Stimulated activated CD8-positive, alpha-beta memory T cell treated with anti-CD3 and anti-CD28 coated beads, Interleukin-4, amount 100 ng/mL, for 24 hours (primary cell): ENCODE measurements around the gene IL17F.
"Not testable (repeated sequence)": the region's sequence is repeated elsewhere in the genome, so short reads cannot be mapped to it uniquely, and the experiment has no call there.

Source experiments
- DNase-seq: peaks from one replicate; pipeline ENCODE4 v3.0.0-alpha.2; 2020; ENCODE audit warnings: low read depth

IL17F gene

GRCh38 chr6:52245425-52245824, 1.1 kb upstream of the IL17F start:
- no peak for DNase-seq

GRCh38 chr6:52243282-52243893, 912 bp downstream of the IL17F start:
- no peak for DNase-seq

DNA sequence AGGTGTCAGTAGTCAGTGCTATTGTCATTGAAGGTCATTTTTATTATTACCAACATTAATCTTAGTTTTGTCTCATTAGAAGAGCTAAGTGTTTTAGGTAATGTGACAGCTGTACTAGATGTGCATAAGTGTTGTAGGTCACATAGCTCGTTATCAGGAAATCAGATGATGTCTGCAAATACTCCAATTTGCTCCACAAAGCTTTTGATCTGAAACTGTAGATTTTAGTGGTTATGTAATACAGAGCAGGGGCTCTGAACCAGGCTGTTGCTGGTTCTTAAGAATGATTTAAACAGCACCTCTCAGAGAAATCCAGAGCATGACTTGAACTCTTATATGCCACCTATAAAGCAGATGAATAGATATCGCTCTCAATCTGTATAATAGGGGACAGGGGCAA, 2.5 kb downstream of the IL17F start:
- DNase-seq, result no peak

- no peak for DNase-seq
These were observed 10.1 kb downstream of the IL17F start for GRCh38 chr6:52233975-52234823.

DNA sequence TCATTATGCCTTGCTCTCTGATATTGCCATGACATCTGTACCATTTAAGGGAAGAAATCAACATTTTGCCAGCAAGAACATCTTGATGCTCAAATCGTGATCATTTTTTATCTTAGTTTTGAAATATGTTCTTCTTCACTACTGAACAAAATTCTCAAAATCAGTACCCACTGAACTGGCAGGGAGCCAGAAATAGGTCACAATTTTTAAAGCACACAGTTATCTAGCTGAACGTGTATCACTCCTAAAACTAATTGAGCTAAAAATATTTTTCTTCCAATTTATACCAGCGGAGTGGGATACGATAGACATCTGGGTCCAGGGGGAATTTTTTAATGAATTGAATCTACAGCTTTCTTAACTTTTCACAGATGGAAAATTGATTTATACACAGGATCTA, 11.3 kb downstream of the IL17F start:
- no peak for DNase-seq

GRCh38 chr6:52231406-52232127, 12.7 kb downstream of the IL17F start:
- no peak for DNase-seq

GRCh38 chr6:52230685-52231084, 13.6 kb downstream of the IL17F start:
- DNase-seq, result no peak

- DNase-seq, result peak; percentile 47
These were observed 16.8 kb downstream of the IL17F start for GRCh38 chr6:52227495-52227894.

DNA sequence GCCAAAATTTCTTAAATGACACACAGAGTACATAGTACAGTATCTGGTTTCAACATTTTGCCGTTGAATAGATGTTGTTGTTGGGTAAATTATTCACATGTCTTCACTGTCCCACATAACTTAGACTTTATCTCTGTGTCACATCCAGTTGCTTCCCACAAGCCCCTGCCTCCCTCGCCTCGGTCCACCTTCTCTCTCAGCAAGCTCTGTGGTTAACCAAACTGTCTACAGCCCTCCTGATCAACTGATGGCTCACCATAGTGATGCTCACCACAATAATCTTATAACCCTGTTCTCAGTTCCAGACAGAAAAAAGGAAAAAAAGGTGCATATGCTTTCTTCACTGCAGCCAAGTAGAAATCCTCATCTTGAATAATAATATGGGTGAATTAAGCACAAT, 23.0 kb downstream of the IL17F start:
- no peak for DNase-seq

DNA sequence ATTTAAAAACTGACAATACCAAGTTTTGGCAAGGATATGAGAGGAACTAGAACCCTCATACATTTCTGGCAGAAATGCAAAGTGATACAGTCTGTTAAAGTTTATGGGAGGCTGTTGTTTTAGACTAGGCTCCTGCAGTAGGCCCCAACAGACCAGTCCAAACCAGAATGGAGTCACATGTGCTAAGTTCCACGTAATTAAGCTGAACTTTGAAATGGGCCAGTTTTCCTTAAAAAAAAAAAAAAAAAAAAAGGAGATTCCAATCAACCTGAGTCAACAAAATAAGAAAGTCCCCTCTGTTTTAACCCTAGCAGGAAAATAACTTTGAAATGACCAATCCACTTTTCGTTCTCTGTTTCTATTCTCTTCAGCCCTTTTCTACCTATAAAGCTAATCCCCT, 26.5 kb downstream of the IL17F start:
- DNase-seq, result no peak

GRCh38 chr6:52216932-52217575, 27.2 kb downstream of the IL17F start:
- DNase-seq, result no peak

DNA sequence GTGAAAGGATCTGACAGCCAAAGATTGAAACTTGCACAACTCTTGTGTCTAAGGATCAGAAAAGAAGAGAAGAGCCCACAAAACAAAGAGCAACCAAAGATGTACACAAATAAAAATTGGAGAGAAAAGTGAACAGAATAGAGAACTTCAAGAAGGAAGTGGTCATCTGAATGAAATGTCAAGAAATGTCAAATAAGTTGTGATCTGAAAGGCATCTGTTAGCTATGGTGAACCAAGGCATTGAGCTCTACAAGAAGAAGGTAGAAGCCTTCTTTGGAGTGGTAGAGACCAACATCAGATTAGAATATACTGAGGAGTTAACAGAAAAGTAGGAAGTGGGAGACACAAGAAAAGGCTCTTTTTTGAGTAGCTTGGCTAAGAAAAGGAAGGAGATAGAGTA, 28.5 kb downstream of the IL17F start:
- no peak for DNase-seq

DNA sequence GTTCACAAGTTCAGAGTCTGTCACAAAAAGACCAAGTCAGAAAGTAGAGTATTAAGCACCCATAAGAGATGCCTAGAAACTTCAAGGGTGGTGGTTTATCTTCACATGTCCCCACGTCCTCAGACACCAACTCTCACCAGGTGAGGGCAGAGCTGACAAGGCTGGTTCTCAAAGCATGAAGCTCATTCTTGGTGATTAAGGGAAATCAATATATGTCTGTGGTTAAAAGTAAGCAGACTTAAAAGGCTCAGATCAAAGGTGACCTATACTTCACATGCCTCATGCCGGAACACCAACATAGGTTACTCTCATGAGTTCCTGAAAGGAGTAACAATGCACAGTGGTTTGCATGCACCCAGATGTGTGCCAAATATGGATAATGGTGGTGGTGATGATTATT, 31.2 kb downstream of the IL17F start:
- DNase-seq, result no peak

GRCh38 chr6:52210227-52210626, 34.1 kb downstream of the IL17F start:
- DNase-seq, result no peak

- DNase-seq, result no peak
These were observed 34.5 kb downstream of the IL17F start for GRCh38 chr6:52209770-52210169.

DNA sequence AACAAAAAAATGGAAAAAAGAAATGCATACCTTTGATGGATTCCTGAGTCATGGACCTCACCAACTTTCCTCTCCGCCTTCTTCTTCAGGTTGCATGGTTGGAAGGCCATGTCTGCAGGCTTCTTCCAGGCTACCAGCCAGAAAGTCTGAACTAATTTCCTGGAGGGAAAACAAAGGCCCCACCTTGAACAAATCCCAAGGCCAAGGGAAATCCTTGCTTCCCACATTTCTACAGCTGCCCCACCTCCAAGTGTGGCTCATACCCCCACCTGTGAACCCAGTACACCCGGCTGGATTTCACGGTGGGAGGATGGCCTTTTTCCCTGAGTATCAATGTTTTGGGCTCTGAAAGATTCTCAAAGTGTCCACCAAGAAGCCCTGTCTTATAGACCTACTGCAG, 35.7 kb downstream of the IL17F start:
- DNase-seq, result no peak

GRCh38 chr6:52207066-52207465, 37.2 kb downstream of the IL17F start:
- no peak for DNase-seq

GRCh38 chr6:52201493-52201892, 42.8 kb downstream of the IL17F start:
- no peak for DNase-seq

GRCh38 chr6:52201046-52201445, 43.3 kb downstream of the IL17F start:
- no peak for DNase-seq

DNA sequence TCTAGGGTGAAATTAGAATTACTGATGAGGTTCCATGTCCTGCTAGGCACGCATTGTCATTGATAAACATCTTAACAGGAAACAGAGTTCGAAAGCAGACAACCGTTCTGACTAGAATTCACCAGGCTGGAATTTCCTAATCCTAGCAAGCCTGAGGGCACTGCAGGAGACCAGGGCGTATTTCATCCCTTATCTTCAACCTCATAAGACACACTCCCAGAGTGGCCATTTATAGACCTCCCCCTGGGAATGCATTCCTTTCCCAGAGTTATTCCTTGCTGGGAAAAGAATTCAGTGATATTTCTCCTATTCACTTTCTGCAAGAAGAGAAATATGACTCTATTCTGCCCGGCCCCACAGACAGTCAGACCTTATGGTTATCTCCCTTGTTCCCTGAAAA, 44.2 kb downstream of the IL17F start:
- DNase-seq, result not testable (repeated sequence)

DNA sequence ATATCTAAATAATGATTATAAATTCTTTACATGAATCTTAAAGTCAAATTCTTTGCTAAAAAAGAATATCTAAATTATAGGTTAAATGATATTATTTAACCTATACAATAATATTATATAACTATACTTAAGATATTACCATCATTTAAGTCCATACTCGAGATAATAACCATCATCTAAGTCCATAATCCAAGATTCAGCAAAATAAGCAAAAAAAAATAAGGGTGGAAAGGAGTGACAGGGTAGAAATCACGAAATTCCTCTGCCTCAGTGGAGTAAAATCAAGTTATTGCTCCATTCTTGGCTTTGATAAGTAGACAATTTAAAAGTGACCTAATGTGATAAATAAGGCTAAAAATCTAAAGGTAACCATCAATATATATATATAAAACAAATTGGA, 48.4 kb downstream of the IL17F start:
- no peak for DNase-seq

- DNase-seq, result no peak
These were observed 52.5 kb downstream of the IL17F start for GRCh38 chr6:52191824-52192223.

DNA sequence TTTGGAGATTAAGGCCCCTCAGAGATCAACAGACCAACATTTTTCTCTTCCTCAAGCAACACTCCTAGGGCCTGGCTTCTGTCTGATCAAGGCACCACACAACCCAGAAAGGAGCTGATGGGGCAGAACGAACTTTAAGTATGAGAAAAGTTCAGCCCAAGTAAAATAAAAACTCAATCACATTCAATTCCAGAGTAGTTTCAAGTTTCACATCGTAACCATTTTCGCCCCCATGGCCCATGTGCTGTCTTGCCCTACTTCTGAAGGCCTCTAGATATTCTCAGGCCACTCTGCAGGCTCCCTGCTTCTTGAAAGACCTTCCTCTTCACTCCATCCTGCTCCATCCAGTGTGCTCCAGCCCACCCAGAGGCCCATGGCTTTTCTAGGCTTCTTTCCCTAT, 53.9 kb downstream of the IL17F start:
- DNase-seq, result no peak
